ENCODE data around the gene PPP2R5C. TPM values are rescaled to one million over a fixed set of nuclear protein-coding genes. Genes with fewer than 3 reads are reported as not detected.

PPP2R5C gene
- total and polyA plus RNA-seq, 2 donors (not counting 3 experiments of a cell fraction or from before 2014, with no cell fraction given): 42.6 to 83.6 TPM

DNA sequence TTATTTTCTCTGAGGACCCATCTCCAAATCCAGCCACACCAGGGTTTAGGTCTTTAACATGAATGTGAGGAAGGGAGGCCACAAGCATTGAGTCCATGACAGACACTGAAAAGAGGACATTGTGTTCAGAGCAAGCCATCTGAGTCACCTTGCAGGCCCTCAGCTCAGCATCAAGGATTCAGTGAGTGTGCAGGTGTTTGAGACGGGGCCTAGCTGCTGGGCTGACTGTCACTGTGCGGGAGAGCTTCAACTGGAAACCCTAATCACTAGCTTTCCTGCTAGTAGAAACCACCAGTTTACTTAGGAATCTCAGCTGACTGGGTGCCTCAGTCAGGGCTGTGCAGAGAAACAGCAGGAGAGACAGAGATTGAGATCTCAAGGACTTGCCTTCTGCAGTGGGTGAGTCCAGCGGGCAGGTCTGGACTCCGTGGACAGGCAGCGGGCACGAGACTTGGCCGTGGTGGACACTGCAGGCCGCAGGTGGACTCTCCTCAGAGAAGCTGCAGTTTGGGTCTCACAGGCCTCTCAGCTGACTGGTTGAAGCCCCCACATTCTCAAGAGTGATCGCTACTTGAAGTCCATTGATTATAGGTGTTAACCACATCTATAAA lies 116.8 kb downstream of the PPP2R5C start:
- Histone ChIP-seq H3K4me1 (ENCODE audit: control insufficient read depth, extremely low read depth, insufficient read depth, low read length) (peaks cover 20% of the 10 kb centered on the region), H2AFZ (ENCODE audit: low read depth, low read length) (no peak overlapping the region), H3K27me3 (ENCODE audit: control insufficient read depth in 2 of 2, insufficient read depth in 2 of 2, low read length in 2 of 2) (no peaks in the 10 kb centered on the region), H3K79me2 (ENCODE audit: control insufficient read depth, insufficient read depth, low read length) (peaks cover 20% of the 10 kb centered on the region), H3K27ac (ENCODE audit: insufficient read depth, low read depth, low read length) (no peak overlapping the region), H3K9me3 (replicated peaks; ENCODE audit: control insufficient read depth, insufficient read depth, low read length) (no peaks in the 10 kb centered on the region), H3K36me3 (ENCODE audit: control insufficient read depth in 2 of 2, extremely low read depth in 1 of 2, insufficient read depth in 2 of 2, low read length in 2 of 2) (peaks cover 0 to 12% of the 10 kb centered on the region in 2 experiments), H3K4me2 (ENCODE audit: insufficient read depth, low read length) (no peak overlapping the region), H3K9ac (replicated peaks; ENCODE audit: extremely low read depth, insufficient read depth, low read length) (no peak overlapping the region), H3K9me1 (replicated peaks; ENCODE audit: control insufficient read depth, extremely low read depth, insufficient read depth, low read length) (no peaks in the 10 kb centered on the region), H4K20me1 (replicated peaks; ENCODE audit: control insufficient read depth, extremely low read depth, insufficient read depth, low read length) (no peaks in the 10 kb centered on the region), H3K4me3 (replicated peaks in 1 of 3; ENCODE audit: insufficient read depth in 1 of 3, low read depth in 1 of 3, low read length in 3 of 3) (no peak overlapping the region)
- BruUV-seq (replicated peaks): no TSS peak
- POLR2A ChIA-PET: no interaction called here
- no peak for TF ChIP-seq GATA2 (IDR thresholded peaks at IDR 0.05; ENCODE audit: insufficient read depth, insufficient read length, low read depth, low read length)
- no peak for TF ChIP-seq JUN (IDR thresholded peaks at IDR 0.05; ENCODE audit: borderline replicate concordance, insufficient read depth, insufficient read length, low read depth)
- no peak for TF ChIP-seq EZH2 (IDR thresholded peaks at IDR 0.05; ENCODE audit: borderline replicate concordance, low read depth, low read length, severe bottlenecking)
- TF ChIP-seq POLR2AphosphoS5 (IDR thresholded peaks at IDR 0.05; ENCODE audit: insufficient read depth, low read depth, low read length): no peak
- TF ChIP-seq, protein P1, sequence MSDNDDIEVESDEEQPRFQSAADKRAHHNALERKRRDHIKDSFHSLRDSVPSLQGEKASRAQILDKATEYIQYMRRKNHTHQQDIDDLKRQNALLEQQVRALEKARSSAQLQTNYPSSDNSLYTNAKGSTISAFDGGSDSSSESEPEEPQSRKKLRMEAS (IDR thresholded peaks at IDR 0.05; ENCODE audit: insufficient read depth, insufficient read length): no peak
- intact Hi-C loops (cut with micrococcal nuclease): no loop called here
- DNase-seq (ENCODE audit: low read depth, low spot score) (no peak), FAIRE-seq (no peak)
- dilution Hi-C loops (cut with MboI; ENCODE audit: extremely low pct_ligation_motif_present, low sequenced_read_pairs): no loop called here
- CTCF ChIA-PET: interaction anchor here (1.3 kb wide), 1 partner anchor 107 kb away, joined by 4 read pairs; no protein-coding TSS in a partner anchor

DNA sequence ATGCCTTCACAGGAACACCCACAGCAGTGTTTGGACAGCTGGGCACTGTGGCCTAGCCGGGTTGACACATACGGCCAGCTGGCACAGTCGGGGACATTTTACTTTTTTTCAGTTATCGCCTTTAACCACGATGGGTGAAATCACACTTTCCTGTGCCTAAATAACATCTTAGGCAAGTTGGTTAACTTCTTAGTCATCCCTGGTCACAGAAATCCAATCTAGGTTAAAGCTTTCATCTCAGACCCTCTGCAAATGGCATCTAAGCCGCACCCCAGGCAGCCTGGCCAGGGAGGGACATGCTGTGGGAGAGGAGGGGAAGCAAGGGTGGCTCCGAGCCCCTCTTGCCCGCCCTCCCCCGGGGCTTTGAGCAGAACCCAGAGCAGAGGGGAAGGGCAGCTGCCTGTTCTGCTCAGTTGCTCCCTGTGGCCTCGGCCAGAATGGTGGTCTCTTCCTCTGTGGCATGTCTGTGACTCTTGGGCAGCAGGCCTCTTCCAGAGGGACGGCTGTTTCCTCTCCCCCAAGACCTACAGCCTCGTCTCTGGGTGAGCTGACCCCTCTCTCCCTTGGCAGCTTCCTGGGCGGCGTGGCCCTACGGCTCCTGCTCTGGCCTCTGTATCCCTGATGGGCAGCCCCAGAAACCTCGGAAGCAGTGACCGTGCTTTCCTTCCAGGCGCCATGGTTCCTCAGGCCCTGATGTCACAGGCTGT lies 117.5 kb downstream of the PPP2R5C start:
- CTCF ChIA-PET: interaction anchor here (1.3 kb wide), 1 partner anchor 108 kb away, joined by 4 read pairs; no protein-coding TSS in a partner anchor
- no peaks in the 10 kb centered on the region for H3K27me3 ChIP-seq (ENCODE audit: control insufficient read depth in 2 of 2, insufficient read depth in 2 of 2, low read length in 2 of 2)
- H2AFZ ChIP-seq (ENCODE audit: low read depth, low read length): no peak overlapping the region
- no peaks in the 10 kb centered on the region for H3K9me3 ChIP-seq (replicated peaks; ENCODE audit: control insufficient read depth, insufficient read depth, low read length)
- H3K27ac ChIP-seq (ENCODE audit: insufficient read depth, low read depth, low read length): no peak overlapping the region
- no peak overlapping the region for H3K9ac ChIP-seq (replicated peaks; ENCODE audit: extremely low read depth, insufficient read depth, low read length)
- H3K79me2 ChIP-seq (ENCODE audit: control insufficient read depth, insufficient read depth, low read length): peaks cover 20% of the 10 kb centered on the region
- BruUV-seq (replicated peaks): no TSS peak
- no peak overlapping the region for H3K4me2 ChIP-seq (ENCODE audit: insufficient read depth, low read length)
- no peaks in the 10 kb centered on the region for H3K9me1 ChIP-seq (replicated peaks; ENCODE audit: control insufficient read depth, extremely low read depth, insufficient read depth, low read length)
- no peaks in the 10 kb centered on the region for H4K20me1 ChIP-seq (replicated peaks; ENCODE audit: control insufficient read depth, extremely low read depth, insufficient read depth, low read length)
- FAIRE-seq (no peak), DNase-seq (ENCODE audit: low read depth, low spot score) (no peak)
- intact Hi-C loops (cut with micrococcal nuclease) (no loop called here), dilution Hi-C loops (cut with MboI; ENCODE audit: extremely low pct_ligation_motif_present, low sequenced_read_pairs) (no loop called here)
- POLR2A ChIA-PET: no interaction called here
- no peak for TF ChIP-seq POLR2A (IDR thresholded peaks at IDR 0.05; ENCODE audit: low read depth, low read length)
- no peak for TF ChIP-seq MYC (IDR thresholded peaks at IDR 0.05; ENCODE audit: low read depth, low read length)
- TF ChIP-seq, protein P1 (IDR thresholded peaks at IDR 0.05; ENCODE audit: insufficient read depth, insufficient read length): no peak
- no peak for TF ChIP-seq JUN (IDR thresholded peaks at IDR 0.05; ENCODE audit: borderline replicate concordance, insufficient read depth, insufficient read length, low read depth)
- TF ChIP-seq GATA2 (IDR thresholded peaks at IDR 0.05; ENCODE audit: insufficient read depth, insufficient read length, low read depth, low read length): no peak
- no peak for TF ChIP-seq FOS (IDR thresholded peaks at IDR 0.05; ENCODE audit: borderline replicate concordance, insufficient read depth, low read length)
- no peak for TF ChIP-seq POLR2AphosphoS5 (IDR thresholded peaks at IDR 0.05; ENCODE audit: insufficient read depth, low read depth, low read length)
- TF ChIP-seq, protein P2, sequence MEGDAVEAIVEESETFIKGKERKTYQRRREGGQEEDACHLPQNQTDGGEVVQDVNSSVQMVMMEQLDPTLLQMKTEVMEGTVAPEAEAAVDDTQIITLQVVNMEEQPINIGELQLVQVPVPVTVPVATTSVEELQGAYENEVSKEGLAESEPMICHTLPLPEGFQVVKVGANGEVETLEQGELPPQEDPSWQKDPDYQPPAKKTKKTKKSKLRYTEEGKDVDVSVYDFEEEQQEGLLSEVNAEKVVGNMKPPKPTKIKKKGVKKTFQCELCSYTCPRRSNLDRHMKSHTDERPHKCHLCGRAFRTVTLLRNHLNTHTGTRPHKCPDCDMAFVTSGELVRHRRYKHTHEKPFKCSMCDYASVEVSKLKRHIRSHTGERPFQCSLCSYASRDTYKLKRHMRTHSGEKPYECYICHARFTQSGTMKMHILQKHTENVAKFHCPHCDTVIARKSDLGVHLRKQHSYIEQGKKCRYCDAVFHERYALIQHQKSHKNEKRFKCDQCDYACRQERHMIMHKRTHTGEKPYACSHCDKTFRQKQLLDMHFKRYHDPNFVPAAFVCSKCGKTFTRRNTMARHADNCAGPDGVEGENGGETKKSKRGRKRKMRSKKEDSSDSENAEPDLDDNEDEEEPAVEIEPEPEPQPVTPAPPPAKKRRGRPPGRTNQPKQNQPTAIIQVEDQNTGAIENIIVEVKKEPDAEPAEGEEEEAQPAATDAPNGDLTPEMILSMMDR (IDR thresholded peaks at IDR 0.05; ENCODE audit: extremely low read depth in 1 of 2, insufficient read depth in 1 of 2, low read depth in 1 of 2, low read length in 2 of 2): no peak
- TF ChIP-seq EZH2 (IDR thresholded peaks at IDR 0.05; ENCODE audit: borderline replicate concordance, low read depth, low read length, severe bottlenecking): no peak
- H3K36me3 ChIP-seq (ENCODE audit: control insufficient read depth in 2 of 2, extremely low read depth in 1 of 2, insufficient read depth in 2 of 2, low read length in 2 of 2): peaks cover 0 to 14% of the 10 kb centered on the region in 2 experiments
- H3K4me3 ChIP-seq (replicated peaks in 1 of 3; ENCODE audit: insufficient read depth in 1 of 3, low read depth in 1 of 3, low read length in 3 of 3): no peak overlapping the region
- H3K4me1 ChIP-seq (ENCODE audit: control insufficient read depth, extremely low read depth, insufficient read depth, low read length): peaks cover 17% of the 10 kb centered on the region
